ENCODE data around the gene ZBTB7C.

Gene ZBTB7C

GRCh38 chr18:48326901-48327675 is 82.1 kb downstream of the ZBTB7C start:
- no peak for DNase-seq

GRCh38 chr18:48325115-48325665 is 84.0 kb downstream of the ZBTB7C start:
- DNase-seq = no peak

GRCh38 chr18:48324651-48325050 is 84.5 kb downstream of the ZBTB7C start:
- no peak for DNase-seq

- DNase-seq = no peak
Measured at GRCh38 chr18:48323151-48323550, 86.0 kb downstream of the ZBTB7C start.

- DNase-seq = no peak
Measured at GRCh38 chr18:48321536-48321935, 87.6 kb downstream of the ZBTB7C start.

GRCh38 chr18:48321121-48321520 is 88.1 kb downstream of the ZBTB7C start:
- DNase-seq = no peak

- no peak for DNase-seq
Measured at GRCh38 chr18:48320639-48320945, 88.6 kb downstream of the ZBTB7C start.

- no peak for DNase-seq
Measured at GRCh38 chr18:48319801-48320638, 89.2 kb downstream of the ZBTB7C start.

GRCh38 chr18:48318436-48318835 is 90.7 kb downstream of the ZBTB7C start:
- peak in 2 of 56 donors; percentile 17 to 34 for DNase-seq

- no peak for DNase-seq
Measured at GRCh38 chr18:48317781-48318381, 91.3 kb downstream of the ZBTB7C start.

- DNase-seq = no peak
Measured at GRCh38 chr18:48316177-48316576, 93.0 kb downstream of the ZBTB7C start.

GRCh38 chr18:48314690-48315089 is 94.5 kb downstream of the ZBTB7C start:
- DNase-seq = peak in 1 of 56 donors; percentile 8

- peak in 1 of 56 donors; percentile 32 for DNase-seq
Measured at GRCh38 chr18:48313792-48314191, 95.4 kb downstream of the ZBTB7C start.

- no peak for DNase-seq
Measured at GRCh38 chr18:48312066-48312465, 97.1 kb downstream of the ZBTB7C start.

- no peak for DNase-seq
Measured at GRCh38 chr18:48310999-48311398, 98.2 kb downstream of the ZBTB7C start.

- DNase-seq = no peak
Measured at GRCh38 chr18:48310353-48310752, 98.8 kb downstream of the ZBTB7C start.

- no peak for DNase-seq
Measured at GRCh38 chr18:48308755-48309575, 100.2 kb downstream of the ZBTB7C start.

GRCh38 chr18:48308027-48308635 is 101.1 kb downstream of the ZBTB7C start:
- no peak for DNase-seq

GRCh38 chr18:48306838-48307237 is 102.3 kb downstream of the ZBTB7C start:
- no peak for DNase-seq

GRCh38 chr18:48304906-48305693 is 104.1 kb downstream of the ZBTB7C start:
- DNase-seq = no peak
